ENCODE measurements around the gene PRR30.
"Not testable (repeated sequence)": the region's sequence is repeated elsewhere in the genome, so short reads cannot be mapped to it uniquely, and the experiment has no call there.

PRR30 gene

GRCh38 chr2:27139310-27139709 lies at the start of gene PRR30:
PRR30 (minus strand) TSS chr2:27139410; CDS start chr2:27138329, 1,081 bp downstream.
- Histone ChIP-seq H3K36me3 (ENCODE audit: insufficient read depth, low read length) (no peaks in the 10 kb centered on the region), H3K4me3 (ENCODE audit: low read depth, low read length) (no peak within 1 kb of the TSS), H3K4me1 (ENCODE audit: control insufficient read depth, insufficient read depth, low read length, unreplicated experiment) (no peaks in the 10 kb centered on the region), H3K79me2 (ENCODE audit: control insufficient read depth, insufficient read depth, low read length, unreplicated experiment) (no peaks in the 10 kb centered on the region), H3K27me3 (ENCODE audit: insufficient read depth, low read length) (peaks cover 19% of the 10 kb centered on the region), H2AFZ (ENCODE audit: low read length, unreplicated experiment) (no peak within 1 kb of the TSS), H3K27ac (ENCODE audit: low read depth, low read length) (no peak within 1 kb of the TSS)

- no peaks in the 10 kb centered on the region for H3K36me3 ChIP-seq (ENCODE audit: insufficient read depth, low read length)
- no peaks in the 10 kb centered on the region for H3K79me2 ChIP-seq (ENCODE audit: control insufficient read depth, insufficient read depth, low read length, unreplicated experiment)
- H2AFZ ChIP-seq (ENCODE audit: low read length, unreplicated experiment) = no peak overlapping the region
- H3K4me1 ChIP-seq (ENCODE audit: control insufficient read depth, insufficient read depth, low read length, unreplicated experiment) = peaks cover 30% of the 10 kb centered on the region
- no peaks in the 10 kb centered on the region for H3K27me3 ChIP-seq (ENCODE audit: insufficient read depth, low read length)
- no peak overlapping the region for H3K27ac ChIP-seq (ENCODE audit: low read depth, low read length)
- H3K4me3 ChIP-seq (ENCODE audit: low read depth, low read length) = no peak overlapping the region
These were observed 47.6 kb upstream of the PRR30 start for GRCh38 chr2:27186613-27187345.

GRCh38 chr2:27185331-27186026 lies 46.3 kb upstream of the PRR30 start:
- no peaks in the 10 kb centered on the region for H3K79me2 ChIP-seq (ENCODE audit: control insufficient read depth, insufficient read depth, low read length, unreplicated experiment)

DNA sequence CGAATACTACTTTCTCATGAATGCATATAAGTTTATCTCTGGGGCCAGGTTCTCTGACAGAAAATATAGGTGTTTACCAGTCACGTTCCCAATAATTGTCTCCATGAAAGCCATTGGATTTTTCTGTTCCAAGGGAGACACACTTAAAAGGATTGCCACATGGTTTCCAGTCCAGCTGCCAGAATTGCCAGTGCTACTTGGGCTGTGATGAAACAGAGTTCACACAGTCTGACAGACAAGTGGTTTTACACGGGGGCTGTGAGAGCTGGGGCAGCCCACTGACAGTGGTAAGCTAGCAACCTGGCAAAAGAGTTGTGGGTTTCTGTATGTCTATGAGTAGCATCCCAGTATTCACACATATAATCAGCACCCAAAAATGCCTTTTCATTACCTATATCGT lies 44.9 kb upstream of the PRR30 start:
- Histone ChIP-seq H3K27ac (ENCODE audit: low read depth, low read length) (no peak overlapping the region), H3K36me3 (ENCODE audit: insufficient read depth, low read length) (no peaks in the 10 kb centered on the region), H3K4me1 (ENCODE audit: control insufficient read depth, insufficient read depth, low read length, unreplicated experiment) (peaks cover 48% of the 10 kb centered on the region), H2AFZ (ENCODE audit: low read length, unreplicated experiment) (no peak overlapping the region), H3K27me3 (ENCODE audit: insufficient read depth, low read length) (no peaks in the 10 kb centered on the region), H3K4me3 (ENCODE audit: low read depth, low read length) (no peak overlapping the region), H3K79me2 (ENCODE audit: control insufficient read depth, insufficient read depth, low read length, unreplicated experiment) (no peaks in the 10 kb centered on the region)

More at GRCh38 chr2:27185331-27186026, 46.3 kb upstream of the PRR30 start:
- Histone ChIP-seq H3K27me3 (ENCODE audit: insufficient read depth, low read length) (no peaks in the 10 kb centered on the region), H3K4me1 (ENCODE audit: control insufficient read depth, insufficient read depth, low read length, unreplicated experiment) (peaks cover 35% of the 10 kb centered on the region), H3K27ac (ENCODE audit: low read depth, low read length) (peak overlapping the region; percentile 57), H2AFZ (ENCODE audit: low read length, unreplicated experiment) (peak overlapping the region; percentile 78), H3K4me3 (ENCODE audit: low read depth, low read length) (no peak overlapping the region), H3K36me3 (ENCODE audit: insufficient read depth, low read length) (no peaks in the 10 kb centered on the region)

GRCh38 chr2:27182346-27182745 lies 43.1 kb upstream of the PRR30 start:
- Histone ChIP-seq H3K79me2 (ENCODE audit: control insufficient read depth, insufficient read depth, low read length, unreplicated experiment) (no peaks in the 10 kb centered on the region), H3K4me3 (ENCODE audit: low read depth, low read length) (no peak overlapping the region), H3K27me3 (ENCODE audit: insufficient read depth, low read length) (no peaks in the 10 kb centered on the region), H3K27ac (ENCODE audit: low read depth, low read length) (peak overlapping the region; percentile 35; the same call in 1 of the 2 replicates), H3K4me1 (ENCODE audit: control insufficient read depth, insufficient read depth, low read length, unreplicated experiment) (peaks cover 51% of the 10 kb centered on the region), H3K36me3 (ENCODE audit: insufficient read depth, low read length) (no peaks in the 10 kb centered on the region), H2AFZ (ENCODE audit: low read length, unreplicated experiment) (peak overlapping the region; percentile 21)

- no peaks in the 10 kb centered on the region for H3K79me2 ChIP-seq (ENCODE audit: control insufficient read depth, insufficient read depth, low read length, unreplicated experiment)
- no peaks in the 10 kb centered on the region for H3K36me3 ChIP-seq (ENCODE audit: insufficient read depth, low read length)
- no peaks in the 10 kb centered on the region for H3K27me3 ChIP-seq (ENCODE audit: insufficient read depth, low read length)
- peak overlapping the region; percentile 60 for H3K27ac ChIP-seq (ENCODE audit: low read depth, low read length)
- H3K4me3 ChIP-seq (ENCODE audit: low read depth, low read length) = no peak overlapping the region
- H3K4me1 ChIP-seq (ENCODE audit: control insufficient read depth, insufficient read depth, low read length, unreplicated experiment) = peaks cover 38% of the 10 kb centered on the region
- peak overlapping the region; percentile 91 for H2AFZ ChIP-seq (ENCODE audit: low read length, unreplicated experiment)
These were observed 40.3 kb upstream of the PRR30 start for GRCh38 chr2:27179344-27180000.

DNA sequence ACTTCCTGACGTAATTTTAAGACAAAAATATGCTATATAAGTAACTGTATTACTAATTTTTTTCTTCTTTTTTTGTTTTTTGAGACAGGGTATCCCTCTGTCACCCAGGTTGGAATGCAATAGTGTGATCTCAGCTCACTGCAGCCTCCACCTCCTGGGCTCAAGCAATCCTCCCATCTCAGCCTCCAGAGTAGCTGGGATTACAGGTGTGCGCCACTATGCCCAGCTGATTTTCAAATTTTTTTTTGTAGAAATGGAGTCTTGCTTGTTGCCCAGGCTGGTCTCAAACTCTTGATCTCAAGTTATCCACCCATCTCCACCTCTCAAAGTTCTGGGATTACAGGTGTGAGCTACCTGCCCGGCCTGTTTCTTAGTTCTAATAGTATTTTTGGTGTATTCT lies 39.3 kb upstream of the PRR30 start:
- no peak overlapping the region for H2AFZ ChIP-seq (ENCODE audit: low read length, unreplicated experiment)
- H3K4me3 ChIP-seq (ENCODE audit: low read depth, low read length) = no peak overlapping the region
- no peak overlapping the region for H3K27ac ChIP-seq (ENCODE audit: low read depth, low read length)
- no peaks in the 10 kb centered on the region for H3K36me3 ChIP-seq (ENCODE audit: insufficient read depth, low read length)
- H3K79me2 ChIP-seq (ENCODE audit: control insufficient read depth, insufficient read depth, low read length, unreplicated experiment) = no peaks in the 10 kb centered on the region
- peaks cover 33% of the 10 kb centered on the region for H3K4me1 ChIP-seq (ENCODE audit: control insufficient read depth, insufficient read depth, low read length, unreplicated experiment)
- no peaks in the 10 kb centered on the region for H3K27me3 ChIP-seq (ENCODE audit: insufficient read depth, low read length)

GRCh38 chr2:27177441-27178351 lies 38.5 kb upstream of the PRR30 start:
- Histone ChIP-seq H3K27me3 (ENCODE audit: insufficient read depth, low read length) (no peaks in the 10 kb centered on the region), H3K27ac (ENCODE audit: low read depth, low read length) (no peak overlapping the region), H2AFZ (ENCODE audit: low read length, unreplicated experiment) (no peak overlapping the region), H3K36me3 (ENCODE audit: insufficient read depth, low read length) (no peaks in the 10 kb centered on the region), H3K4me1 (ENCODE audit: control insufficient read depth, insufficient read depth, low read length, unreplicated experiment) (peaks cover 30% of the 10 kb centered on the region), H3K79me2 (ENCODE audit: control insufficient read depth, insufficient read depth, low read length, unreplicated experiment) (no peaks in the 10 kb centered on the region), H3K4me3 (ENCODE audit: low read depth, low read length) (no peak overlapping the region)

DNA sequence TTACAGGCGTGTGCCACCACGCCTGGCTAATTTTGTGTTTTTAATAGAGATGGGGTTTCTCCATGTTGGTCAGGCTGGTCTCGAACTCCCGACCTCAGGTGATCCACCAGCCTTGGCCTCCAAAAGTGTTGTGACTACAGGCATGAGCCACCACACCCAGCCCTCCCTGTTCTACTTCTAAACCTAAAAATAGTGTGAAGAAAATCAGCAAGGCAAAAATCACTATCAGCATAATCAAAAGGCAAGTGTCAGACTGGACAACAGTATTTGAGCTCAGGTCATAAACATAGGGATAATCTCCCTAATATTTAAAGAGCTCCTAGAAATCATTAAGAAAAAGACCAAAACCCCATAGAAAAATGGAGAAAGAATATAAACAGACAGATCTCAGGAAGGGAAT lies 36.6 kb upstream of the PRR30 start:
- not testable (repeated sequence) for H3K27me3 ChIP-seq (ENCODE audit: insufficient read depth, low read length); H3K4me3 ChIP-seq (ENCODE audit: low read depth, low read length); H2AFZ ChIP-seq (ENCODE audit: low read length, unreplicated experiment); H3K36me3 ChIP-seq (ENCODE audit: insufficient read depth, low read length); H3K79me2 ChIP-seq (ENCODE audit: control insufficient read depth, insufficient read depth, low read length, unreplicated experiment); H3K27ac ChIP-seq (ENCODE audit: low read depth, low read length)
- H3K4me1 ChIP-seq (ENCODE audit: control insufficient read depth, insufficient read depth, low read length, unreplicated experiment) = peaks cover 19% of the 10 kb centered on the region

- Histone ChIP-seq H3K4me3 (ENCODE audit: low read depth, low read length) (no peak overlapping the region), H3K27me3 (ENCODE audit: insufficient read depth, low read length) (no peaks in the 10 kb centered on the region), H3K79me2 (ENCODE audit: control insufficient read depth, insufficient read depth, low read length, unreplicated experiment) (no peaks in the 10 kb centered on the region), H3K4me1 (ENCODE audit: control insufficient read depth, insufficient read depth, low read length, unreplicated experiment) (peaks cover 15% of the 10 kb centered on the region), H3K27ac (ENCODE audit: low read depth, low read length) (no peak overlapping the region), H2AFZ (ENCODE audit: low read length, unreplicated experiment) (no peak overlapping the region), H3K36me3 (ENCODE audit: insufficient read depth, low read length) (no peaks in the 10 kb centered on the region)
These were observed 36.1 kb upstream of the PRR30 start for GRCh38 chr2:27175330-27175729.

Measured in ACC112 (cell line).